ENCODE results near the gene ANKMY1. TPM values are rescaled to one million over a fixed set of nuclear protein-coding genes. Genes with fewer than 3 reads are reported as not detected.

The ANKMY1 gene
- total RNA-seq, 4 donors from 2014 or later: 13.3 to 40.8 (median 22.0) TPM

- TF ChIP-seq POLR2A (IDR thresholded peaks at IDR 0.05): no peak
- TF ChIP-seq, protein P1, sequence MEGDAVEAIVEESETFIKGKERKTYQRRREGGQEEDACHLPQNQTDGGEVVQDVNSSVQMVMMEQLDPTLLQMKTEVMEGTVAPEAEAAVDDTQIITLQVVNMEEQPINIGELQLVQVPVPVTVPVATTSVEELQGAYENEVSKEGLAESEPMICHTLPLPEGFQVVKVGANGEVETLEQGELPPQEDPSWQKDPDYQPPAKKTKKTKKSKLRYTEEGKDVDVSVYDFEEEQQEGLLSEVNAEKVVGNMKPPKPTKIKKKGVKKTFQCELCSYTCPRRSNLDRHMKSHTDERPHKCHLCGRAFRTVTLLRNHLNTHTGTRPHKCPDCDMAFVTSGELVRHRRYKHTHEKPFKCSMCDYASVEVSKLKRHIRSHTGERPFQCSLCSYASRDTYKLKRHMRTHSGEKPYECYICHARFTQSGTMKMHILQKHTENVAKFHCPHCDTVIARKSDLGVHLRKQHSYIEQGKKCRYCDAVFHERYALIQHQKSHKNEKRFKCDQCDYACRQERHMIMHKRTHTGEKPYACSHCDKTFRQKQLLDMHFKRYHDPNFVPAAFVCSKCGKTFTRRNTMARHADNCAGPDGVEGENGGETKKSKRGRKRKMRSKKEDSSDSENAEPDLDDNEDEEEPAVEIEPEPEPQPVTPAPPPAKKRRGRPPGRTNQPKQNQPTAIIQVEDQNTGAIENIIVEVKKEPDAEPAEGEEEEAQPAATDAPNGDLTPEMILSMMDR (IDR thresholded peaks at IDR 0.05): no peak
- H3K4me1 ChIP-seq: peaks cover 8 to 29% of the 10 kb centered on the region in 2 donors
- intact Hi-C loops (cut with DNase I; ENCODE audit: low total_unique reads): no loop called here
- H3K36me3 ChIP-seq: no peaks in the 10 kb centered on the region
- peak within 1 kb of the TSS; percentile 60 to 86 for H3K4me3 ChIP-seq
- no peaks in the 10 kb centered on the region for H3K27me3 ChIP-seq
- peak within 1 kb of the TSS; percentile 92 to 98 for H3K27ac ChIP-seq
- DNase-seq: peak; percentile 28 to 42
- H3K9me3 ChIP-seq: no peaks in the 10 kb centered on the region
These were observed 10.3 kb upstream of the ANKMY1 start, which contains the start of gene RNPEPL1 for GRCh38 chr2:240567872-240568677. Gene RNPEPL1, plus strand, starts transcription at chr2:240568484. Its CDS starts 103 bp downstream, at chr2:240568587.

- H3K36me3 ChIP-seq: no peaks in the 10 kb centered on the region
- DNase-seq: peak; percentile 28 to 31
- peak overlapping the region; percentile 92 to 98 for H3K27ac ChIP-seq
- H3K4me3 ChIP-seq: peak overlapping the region; percentile 60 to 86
- TF ChIP-seq POLR2A (IDR thresholded peaks at IDR 0.05): no peak
- TF ChIP-seq, protein P1 (IDR thresholded peaks at IDR 0.05): no peak
- intact Hi-C loops (cut with DNase I; ENCODE audit: low total_unique reads): no loop called here
- no peaks in the 10 kb centered on the region for H3K27me3 ChIP-seq
- peaks cover 8 to 29% of the 10 kb centered on the region in 2 donors for H3K4me1 ChIP-seq
- no peaks in the 10 kb centered on the region for H3K9me3 ChIP-seq
These were observed 9.5 kb upstream of the ANKMY1 start for GRCh38 chr2:240567137-240567871.

DNA sequence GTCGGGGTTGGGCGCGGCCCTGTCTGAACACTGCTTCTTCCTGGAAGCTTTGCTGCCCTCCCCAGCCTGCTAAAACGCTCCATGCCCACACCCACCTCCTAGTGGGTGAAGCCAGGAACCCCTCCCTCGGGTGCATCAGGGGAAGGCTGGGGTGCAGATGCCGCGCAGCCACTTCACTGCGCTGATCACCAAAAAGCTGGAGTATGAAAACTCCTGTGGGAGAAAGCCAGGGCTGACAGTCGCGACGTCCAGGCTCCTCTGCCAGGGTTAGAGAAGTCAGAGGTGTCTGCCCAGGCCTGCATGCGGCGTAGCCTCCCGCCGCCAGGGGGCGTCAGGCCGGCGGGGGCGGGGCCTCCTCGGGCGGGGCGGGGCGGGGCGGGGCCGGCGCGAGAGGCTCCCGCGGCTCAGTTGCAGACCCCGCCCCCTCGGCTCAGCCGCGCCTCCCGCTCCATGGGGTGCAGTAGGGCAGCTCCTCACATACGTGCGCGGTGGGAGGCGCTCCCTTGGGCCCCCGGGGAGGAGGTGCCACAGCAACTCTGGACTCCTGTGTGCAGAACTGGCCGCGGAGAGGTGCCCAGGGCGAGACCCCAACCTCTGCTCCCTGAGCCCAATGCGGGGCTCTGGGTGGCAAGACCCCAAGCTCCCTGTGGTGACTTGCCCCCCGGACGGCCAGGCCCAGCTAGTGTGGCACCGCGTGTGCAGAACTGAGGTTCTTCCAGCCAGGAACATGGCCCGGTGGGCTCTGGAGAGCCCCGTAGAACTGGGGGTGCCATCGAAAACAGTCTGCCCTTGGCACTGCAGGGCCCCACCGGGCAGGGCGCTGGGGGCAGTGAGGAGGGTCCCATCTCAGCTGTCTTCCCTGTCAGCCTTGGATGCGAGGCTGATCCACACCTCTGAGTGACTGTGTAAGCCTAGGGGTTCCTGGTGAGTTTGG is 8.7 kb upstream of the ANKMY1 start:
- peak in 1 of 2 donors; percentile 53 for TF ChIP-seq POLR2A (IDR thresholded peaks at IDR 0.05)
- TF ChIP-seq, protein P1 (IDR thresholded peaks at IDR 0.05): peak; percentile 71 to 97 (median 75)
- DNase-seq: peak; percentile 91 to 94
- intact Hi-C loops (cut with DNase I; ENCODE audit: low total_unique reads): no loop called here
- Histone ChIP-seq H3K4me1 (peaks cover 8 to 29% of the 10 kb centered on the region in 2 donors), H3K27ac (peak overlapping the region; percentile 47 to 98), H3K9me3 (no peaks in the 10 kb centered on the region), H3K36me3 (no peaks in the 10 kb centered on the region), H3K27me3 (no peaks in the 10 kb centered on the region), H3K4me3 (peak overlapping the region; percentile 33)

DNA sequence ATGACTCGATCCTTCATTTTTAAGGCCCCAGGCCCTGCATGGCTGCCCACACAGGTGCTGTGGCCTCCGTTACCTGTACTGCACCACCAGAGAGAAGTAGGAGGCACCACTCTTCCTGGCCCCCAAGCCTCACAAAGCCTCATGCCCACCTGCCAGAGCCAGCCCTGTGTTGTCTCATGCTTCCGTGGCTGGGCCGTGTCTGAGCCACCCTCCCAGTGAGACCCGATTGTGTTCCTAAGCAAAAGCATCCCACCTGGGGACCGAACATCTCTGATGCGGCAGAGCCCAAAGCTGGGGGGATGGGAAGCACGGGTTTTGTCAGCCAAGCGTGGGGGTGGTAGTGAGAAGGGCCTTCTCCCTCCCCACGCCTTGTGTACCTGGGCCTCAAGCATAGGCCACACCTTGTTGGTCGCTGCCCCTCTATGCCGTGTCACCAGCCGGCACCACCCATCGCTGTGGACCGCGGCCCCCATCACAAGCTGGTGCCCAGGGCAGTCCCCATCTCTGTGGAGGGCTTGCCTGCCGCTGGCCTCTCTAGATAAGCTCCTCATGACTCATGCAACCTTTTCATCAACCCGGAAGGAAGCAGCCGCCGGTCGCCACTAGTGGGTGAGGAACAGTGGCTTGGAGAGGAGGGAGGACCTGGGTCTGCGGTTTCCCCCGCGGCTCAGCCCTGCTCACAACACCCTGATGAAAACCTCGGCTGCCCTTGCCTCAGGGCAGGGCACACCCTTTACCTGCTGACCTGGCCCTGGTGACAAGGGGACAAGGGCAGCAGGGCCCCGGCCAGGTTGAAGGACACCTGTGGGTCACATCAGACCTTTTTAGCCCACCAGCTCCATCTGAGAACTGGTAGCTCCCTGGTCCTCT is 7.8 kb upstream of the ANKMY1 start:
- Histone ChIP-seq H3K27ac (peak overlapping the region; percentile 47), H3K4me1 (peaks cover 8 to 29% of the 10 kb centered on the region in 2 donors), H3K36me3 (no peaks in the 10 kb centered on the region), H3K9me3 (no peaks in the 10 kb centered on the region), H3K4me3 (no peak overlapping the region), H3K27me3 (no peaks in the 10 kb centered on the region)
- intact Hi-C loops (cut with DNase I; ENCODE audit: low total_unique reads): no loop called here
- peak; percentile 52 to 64 for DNase-seq
- TF ChIP-seq, protein P1 (IDR thresholded peaks at IDR 0.05): no peak
- no peak for TF ChIP-seq POLR2A (IDR thresholded peaks at IDR 0.05)
